Breast epithelium (tissue), 3 donors: ENCODE measurements around the gene COL26A1.

Experiments
- CTCF ChIP-seq, 3 donors: fragments of 450-650 bp; IDR thresholded peaks; one replicate each; pipeline ENCODE4 v1.5.1; 2016 to 2017; ENCODE audit warnings: antibody characterized with exemption in 3 of 3, mild to moderate bottlenecking in 3 of 3, moderate library complexity in 3 of 3
- POLR2AphosphoS5 ChIP-seq, 3 donors: sonication (generic); formaldehyde crosslinking; IDR thresholded peaks; one replicate each; pipeline ENCODE4 v1.6.1; 2017; ENCODE audit warnings: antibody characterized with exemption in 3 of 3

DNA sequence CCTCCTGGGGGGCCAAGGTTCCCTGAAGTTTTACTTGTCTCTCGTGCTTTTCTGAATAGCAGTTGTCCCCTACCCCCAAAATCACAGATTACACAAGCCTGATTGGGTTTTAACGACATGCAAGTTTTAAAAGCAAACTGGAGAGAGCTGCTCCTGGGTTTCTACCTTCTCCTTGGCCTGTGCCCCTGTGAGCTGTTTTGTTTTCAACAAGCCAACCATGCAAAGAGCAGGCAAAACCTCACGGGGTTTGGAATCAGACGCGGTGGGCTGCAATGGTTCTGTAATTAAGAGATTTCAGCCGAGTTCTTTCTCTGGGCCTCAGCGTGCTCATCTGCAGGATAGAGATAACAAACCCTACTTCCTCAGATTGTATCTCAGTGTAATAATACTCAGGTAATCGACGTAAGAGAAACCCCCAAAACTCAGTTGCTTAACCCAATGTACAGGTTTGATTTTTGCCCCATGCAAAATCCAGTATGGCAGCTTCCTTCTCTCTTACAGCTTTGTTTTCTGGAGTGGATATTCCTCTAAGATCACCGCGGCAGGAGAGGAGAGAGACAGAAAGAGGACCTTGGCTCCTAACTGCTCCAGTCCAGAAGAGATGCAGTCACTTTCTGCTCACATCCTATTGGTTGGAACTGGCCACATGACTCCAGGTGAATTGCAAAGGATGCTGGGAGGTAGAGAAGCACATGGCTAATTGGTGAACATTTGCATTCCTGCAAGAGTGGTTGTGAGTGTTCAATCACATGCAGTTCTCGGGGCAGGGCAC, 224.4 kb downstream of the COL26A1 start:
- TF ChIP-seq CTCF (IDR thresholded peaks at IDR 0.05) (no peak), POLR2AphosphoS5 (IDR thresholded peaks at IDR 0.05) (no peak)
